Measurements from ENCODE around the gene TSPAN5.

TSPAN5 gene

DNA sequence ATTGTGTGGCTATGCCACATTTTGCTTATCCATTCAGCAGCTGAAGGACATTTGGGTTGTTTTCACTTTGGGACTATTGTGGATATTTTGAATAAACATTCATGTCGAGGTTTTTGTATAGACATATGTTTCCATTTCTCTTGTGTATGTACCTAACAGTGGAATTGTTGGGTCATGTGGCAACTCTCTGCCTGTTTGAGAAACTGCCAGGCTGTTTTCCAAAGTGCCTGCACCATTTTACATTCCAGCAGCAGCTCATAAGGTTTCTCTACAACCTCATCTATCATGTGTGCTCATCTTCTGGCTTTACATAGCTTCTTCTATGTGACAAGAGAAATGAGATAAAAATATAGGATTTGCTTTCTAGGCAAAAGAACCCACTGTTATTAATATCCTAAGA is 29.5 kb upstream of the TSPAN5 start:
- TF ChIP-seq SPI1 (IDR thresholded peaks at IDR 0.05; ENCODE audit: borderline replicate concordance, low read depth) (no peak), REST (IDR thresholded peaks at IDR 0.05; ENCODE audit: insufficient replicate concordance, low read depth) (no peak), GABPA (IDR thresholded peaks at IDR 0.05; ENCODE audit: low read depth) (no peak), CTCF (IDR thresholded peaks at IDR 0.05; ENCODE audit: insufficient read depth, low read length) (no peak), POLR2AphosphoS5 (IDR thresholded peaks at IDR 0.05; ENCODE audit: low read depth) (no peak)

GRCh38 chr4:98686847-98687246 is 28.4 kb upstream of the TSPAN5 start:
- no peak for DNase-seq (ENCODE audit: low read depth in 1 of 2, low spot score in 1 of 2)
- H3K27ac ChIP-seq (replicated peaks) = no peak overlapping the region
- H3K27me3 ChIP-seq (ENCODE audit: insufficient read depth, poor library complexity, severe bottlenecking) = no peaks in the 10 kb centered on the region
- TF ChIP-seq SPI1 (IDR thresholded peaks at IDR 0.05; ENCODE audit: borderline replicate concordance, low read depth) (no peak), GABPA (IDR thresholded peaks at IDR 0.05; ENCODE audit: low read depth) (no peak), POLR2AphosphoS5 (IDR thresholded peaks at IDR 0.05; ENCODE audit: low read depth) (no peak), CTCF (IDR thresholded peaks at IDR 0.05; ENCODE audit: insufficient read depth, low read length) (no peak)
- no peak overlapping the region for H3K4me3 ChIP-seq (replicated peaks; ENCODE audit: insufficient read depth, low read length)

More for the DNA sequence above, 29.5 kb upstream of the TSPAN5 start:
- Histone ChIP-seq H3K27ac (replicated peaks) (no peak overlapping the region), H3K4me3 (replicated peaks; ENCODE audit: insufficient read depth, low read length) (no peak overlapping the region), H3K27me3 (ENCODE audit: insufficient read depth, poor library complexity, severe bottlenecking) (no peaks in the 10 kb centered on the region)
- no peak for DNase-seq (ENCODE audit: low read depth in 1 of 2, low spot score in 1 of 2)

DNA sequence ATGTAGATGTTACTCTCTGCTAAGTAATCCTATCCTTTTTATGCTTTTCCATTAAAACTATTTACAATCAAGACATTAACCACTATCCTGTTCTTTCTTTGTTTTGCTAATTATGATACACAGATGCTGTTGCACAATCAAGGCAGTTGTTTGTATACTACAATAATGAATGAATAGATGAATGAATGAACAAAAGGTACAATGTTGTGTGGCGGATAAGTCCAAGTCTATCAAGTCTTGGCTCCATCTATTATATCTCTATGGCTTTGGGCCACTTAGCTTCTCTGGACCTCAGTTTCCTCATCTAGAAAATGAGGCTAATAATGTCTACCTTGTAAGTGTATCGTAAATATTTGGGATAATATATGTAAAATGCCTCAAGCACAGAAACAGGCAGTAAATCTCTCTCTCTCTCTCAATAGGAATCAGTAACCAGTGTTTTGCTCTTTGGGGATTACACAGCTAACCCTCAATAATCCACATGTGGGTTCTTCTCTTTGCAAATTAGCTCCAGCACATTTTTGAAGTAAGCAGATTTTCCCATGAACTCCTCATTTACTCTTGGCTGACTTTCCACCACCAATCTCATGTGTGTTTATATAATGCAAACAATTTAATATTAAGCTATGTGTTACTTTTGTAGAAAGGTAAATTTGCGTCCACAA is 27.8 kb upstream of the TSPAN5 start:
- Histone ChIP-seq H3K4me3 (replicated peaks; ENCODE audit: insufficient read depth, low read length) (no peak overlapping the region), H3K27ac (replicated peaks) (no peak overlapping the region), H3K27me3 (ENCODE audit: insufficient read depth, poor library complexity, severe bottlenecking) (no peaks in the 10 kb centered on the region)
- DNase-seq (ENCODE audit: low read depth in 1 of 2, low spot score in 1 of 2) = no peak
- TF ChIP-seq REST (IDR thresholded peaks at IDR 0.05; ENCODE audit: insufficient replicate concordance, low read depth) (no peak), SPI1 (IDR thresholded peaks at IDR 0.05; ENCODE audit: borderline replicate concordance, low read depth) (no peak), POLR2AphosphoS5 (IDR thresholded peaks at IDR 0.05; ENCODE audit: low read depth) (no peak), CTCF (IDR thresholded peaks at IDR 0.05; ENCODE audit: insufficient read depth, low read length) (no peak), GABPA (IDR thresholded peaks at IDR 0.05; ENCODE audit: low read depth) (no peak)

Measured in HL-60 (cell line).